HFF-Myc (cell line): Measurements from ENCODE around the gene POU2F3.

ENCODE experiments used
- DNase-seq: peaks from one replicate; pipeline ENCODE4 v3.0.0-alpha.2; 2011; ENCODE audit warnings: low read depth; ENCODE audit errors: extremely low read depth
- H3K4me3 ChIP-seq: replicated peaks from 2 replicates; pipeline ENCODE4 v1.5.1; 2011; ENCODE audit warnings: low read depth, mild to moderate bottlenecking, control low read depth, low read length
- CTCF ChIP-seq: IDR thresholded peaks from 2 replicates; pipeline ENCODE4 v1.5.1; 2012; ENCODE audit warnings: mild to moderate bottlenecking, low read depth, low read length, control low read depth; ENCODE audit errors: missing control alignments

POU2F3 gene

DNA sequence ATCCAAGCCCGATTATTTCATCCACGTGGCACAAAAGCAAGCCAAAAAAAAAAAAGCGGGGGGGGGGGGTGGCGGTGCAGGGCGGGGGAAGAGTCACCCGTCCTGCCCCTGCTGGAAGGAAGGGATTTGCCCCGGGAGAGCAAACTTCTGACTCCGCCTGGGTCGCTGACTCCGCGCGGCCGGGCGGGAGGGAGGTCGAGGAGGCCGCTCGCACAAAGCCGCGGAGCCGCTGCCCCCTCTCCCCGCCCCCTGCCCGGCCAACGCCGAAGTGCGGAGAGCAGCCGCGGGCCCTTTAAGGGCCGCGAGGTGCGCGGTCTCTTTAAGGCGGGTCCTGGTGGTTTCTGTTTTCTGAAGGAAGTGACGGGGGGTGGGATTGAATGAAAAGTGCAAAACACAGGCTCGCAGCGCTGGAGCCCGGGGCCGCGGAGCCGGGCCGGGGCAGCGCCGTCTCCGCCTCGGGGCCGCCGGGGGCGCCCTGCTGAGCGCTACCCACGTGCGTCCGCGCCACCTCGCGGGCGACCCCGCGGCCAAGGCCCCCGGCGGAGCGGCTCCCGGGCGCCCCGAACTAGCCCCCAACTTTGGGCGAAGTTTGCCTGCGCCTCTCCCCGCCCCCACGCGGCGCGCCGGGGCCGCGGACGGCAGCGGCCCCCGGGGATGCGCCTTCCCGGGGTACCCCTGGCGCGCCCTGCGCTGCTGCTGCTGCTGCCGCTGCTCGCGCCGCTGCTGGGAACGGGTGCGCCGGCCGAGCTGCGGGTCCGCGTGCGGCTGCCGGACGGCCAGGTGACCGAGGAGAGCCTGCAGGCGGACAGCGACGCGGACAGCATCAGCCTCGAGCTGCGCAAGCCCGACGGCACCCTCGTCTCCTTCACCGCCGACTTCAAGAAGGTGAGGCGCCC, 29.1 kb upstream of the POU2F3 start, which contains the start of gene OAF:
Gene OAF, plus strand, starts transcription at position 407 of the 896 bp plus-strand sequence. Its CDS starts 248 bp downstream, at position 655.
- DNase-seq, result peak; percentile 61
- H3K4me3 ChIP-seq, result peak within 1 kb of the TSS; percentile 89
- no peak for TF ChIP-seq CTCF

DNA sequence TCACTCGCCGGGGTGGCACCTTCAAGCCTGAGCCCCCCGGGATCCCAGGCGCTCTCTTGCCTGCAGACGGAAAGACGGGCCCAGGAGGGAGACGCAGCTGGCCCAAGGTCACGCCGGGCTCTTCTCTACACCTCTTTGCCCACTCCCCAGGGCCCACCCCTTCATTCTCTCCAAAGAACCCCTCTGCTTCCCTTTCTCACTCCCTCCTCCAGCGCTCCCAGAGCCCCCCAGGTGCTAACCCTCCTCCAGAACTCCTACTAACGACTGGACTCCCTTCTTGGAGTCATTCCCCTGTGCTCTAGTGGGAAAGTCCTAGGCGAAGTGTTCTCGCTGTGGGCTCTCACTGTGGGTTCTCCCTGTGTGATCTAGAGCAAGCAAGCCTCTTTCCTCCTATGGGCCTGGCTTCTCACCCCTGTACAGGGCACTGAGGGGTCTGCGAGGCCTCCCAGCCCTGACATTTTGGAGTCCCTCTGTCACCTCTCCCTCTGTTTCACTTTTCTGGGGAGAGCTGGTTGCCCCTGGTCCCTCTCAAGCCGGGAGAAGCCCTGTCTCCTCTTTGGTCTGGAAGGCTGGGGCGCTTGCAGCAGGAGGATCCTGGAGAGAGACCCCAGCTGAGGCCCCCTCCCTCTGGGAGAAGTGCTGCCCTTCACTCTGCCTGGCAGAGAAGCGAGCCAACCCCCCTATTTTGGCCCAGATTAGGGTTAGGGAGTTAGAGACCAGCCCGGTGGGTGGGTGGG, 28.2 kb upstream of the POU2F3 start:
- no peak for TF ChIP-seq CTCF
- DNase-seq, result no peak
- peak overlapping the region; percentile 89 for H3K4me3 ChIP-seq

DNA sequence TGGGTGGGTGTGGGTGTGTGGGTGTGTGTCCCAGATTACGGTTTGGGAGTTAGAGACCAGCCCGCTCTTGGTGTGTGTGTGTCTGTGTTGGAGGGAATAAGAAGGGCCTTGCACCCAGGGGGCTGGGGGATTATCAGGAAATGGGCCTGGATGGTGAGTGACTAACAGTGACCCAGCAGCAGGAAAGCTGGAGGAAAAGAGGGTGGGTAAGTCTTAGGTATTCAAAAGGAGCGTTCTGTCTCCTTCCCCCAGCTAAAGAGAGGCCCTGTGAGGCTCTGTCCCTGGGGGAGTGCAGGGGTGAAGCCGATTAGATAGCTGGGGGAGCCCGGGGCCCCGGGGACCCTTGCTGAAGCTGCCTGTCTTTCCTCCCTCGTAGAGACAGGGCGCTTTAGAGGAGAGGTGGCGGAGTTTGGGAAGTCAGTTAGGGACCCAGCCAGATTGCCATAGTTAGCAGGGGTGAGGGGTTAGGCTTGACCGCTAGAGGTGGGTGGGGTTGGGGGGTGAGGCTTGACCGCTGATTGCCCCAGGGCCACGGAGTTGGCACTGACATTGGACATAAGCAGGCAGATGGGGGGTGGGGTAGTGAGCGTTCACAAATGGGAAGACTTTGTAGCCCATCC, 27.6 kb upstream of the POU2F3 start:
- no peak for TF ChIP-seq CTCF
- no peak for DNase-seq
- H3K4me3 ChIP-seq, result peak overlapping the region; percentile 89

DNA sequence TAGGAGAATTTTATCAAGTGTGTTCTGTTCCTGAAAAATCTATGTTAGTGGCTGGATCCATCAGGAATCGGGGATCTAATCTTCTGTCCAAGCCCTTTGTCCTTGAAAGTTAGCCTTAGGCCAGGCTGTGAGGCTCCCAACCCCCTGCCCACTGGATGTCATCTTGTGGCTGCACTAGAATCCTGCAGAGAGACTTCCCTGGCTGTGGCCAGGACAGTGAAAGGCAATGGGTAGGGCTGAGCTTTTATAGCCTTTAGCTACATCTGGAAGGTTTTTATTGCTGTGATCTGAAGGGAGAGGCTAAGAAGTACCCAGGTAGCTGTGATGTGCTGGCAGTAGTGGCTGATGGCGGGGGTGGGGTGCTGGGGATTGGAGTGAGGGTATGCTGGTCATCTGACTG, 27.0 kb upstream of the POU2F3 start:
- DNase-seq, result no peak
- no peak for TF ChIP-seq CTCF
- H3K4me3 ChIP-seq, result peak overlapping the region; percentile 89

DNA sequence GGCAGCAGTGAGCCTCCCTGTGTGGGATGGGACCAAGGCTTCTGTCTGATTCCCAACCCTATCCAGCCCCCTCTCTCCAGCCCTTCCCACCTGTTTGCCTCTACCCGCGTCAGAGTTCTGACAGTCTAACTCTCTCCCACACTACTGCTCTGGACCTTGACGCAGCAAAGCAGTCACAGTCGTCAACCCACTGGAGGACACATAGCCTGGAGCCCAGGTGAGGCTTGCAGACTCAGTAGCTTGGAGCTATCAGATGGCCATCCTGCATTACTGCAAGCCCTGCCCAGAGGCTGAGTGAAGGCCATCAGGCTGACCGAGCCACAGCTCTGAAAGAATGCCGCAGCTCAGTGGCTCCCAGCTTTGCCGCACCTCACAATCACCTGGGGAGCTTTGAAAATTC, 25.4 kb upstream of the POU2F3 start:
- no peak for DNase-seq
- no peak overlapping the region for H3K4me3 ChIP-seq
- no peak for TF ChIP-seq CTCF

DNA sequence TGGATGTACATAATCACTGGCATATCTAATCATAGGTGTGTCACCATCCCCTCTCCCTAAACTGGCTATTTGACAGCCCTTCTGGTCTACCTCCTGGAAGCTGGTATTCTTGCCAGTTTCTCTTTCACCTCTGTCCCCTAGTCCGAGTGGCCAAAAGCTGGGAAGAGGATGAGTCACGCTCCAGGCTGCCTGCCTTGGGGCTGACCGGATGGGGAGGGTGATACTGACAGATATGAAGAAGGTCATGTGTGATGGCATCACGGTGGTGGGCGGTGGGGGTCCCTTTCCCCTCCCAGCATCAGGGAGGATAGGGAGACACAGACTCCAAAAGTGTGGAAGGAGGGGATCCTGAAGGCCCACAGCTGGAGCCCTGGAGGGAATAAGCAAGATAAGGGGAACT, 24.3 kb upstream of the POU2F3 start:
- DNase-seq, result no peak
- H3K4me3 ChIP-seq, result no peak overlapping the region
- no peak for TF ChIP-seq CTCF
